Retinal pigment epithelial cell (primary cell): ENCODE data around the gene SEMA4G.

Experiments
- DNase-seq: peaks from one replicate; pipeline ENCODE4 v3.0.0-alpha.2; 2010; ENCODE audit warnings: low read depth
- H3K4me3 ChIP-seq: 2 replicates; pipeline ENCODE4 v1.5.1; 2011; ENCODE audit warnings: mild to moderate bottlenecking, low read length, control low read depth, moderate library complexity
- TF ChIP-seq, protein P1 (sequence below): conservative IDR thresholded peaks from 2 replicates; pipeline ENCODE4 v1.5.1; 2011; ENCODE audit warnings: low read depth, low read length, control low read depth, inconsistent platforms

SEMA4G gene

DNA sequence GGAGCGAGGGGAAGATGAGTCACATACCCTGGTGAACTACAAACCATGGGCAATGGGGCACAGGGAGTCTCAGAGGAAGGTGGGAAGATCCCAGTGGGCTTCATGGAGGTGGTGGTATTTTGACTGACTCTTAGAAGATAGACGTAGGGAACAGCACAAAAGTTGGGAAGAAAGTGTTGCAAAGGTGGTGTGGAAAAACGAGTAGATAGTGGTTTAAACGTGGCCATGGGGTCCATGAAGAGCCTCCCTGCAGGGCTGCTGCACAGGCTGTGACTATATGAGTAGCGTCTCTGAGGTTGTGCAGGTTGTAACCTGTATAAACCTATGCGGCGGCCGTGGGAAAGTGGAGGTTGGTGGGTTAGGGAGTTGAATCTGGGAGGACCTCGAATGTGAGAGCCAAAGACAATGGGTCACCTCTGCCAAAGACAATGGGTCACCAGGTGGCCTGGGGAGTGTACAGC, 44.1 kb downstream of the SEMA4G start:
- TF ChIP-seq, protein P1, sequence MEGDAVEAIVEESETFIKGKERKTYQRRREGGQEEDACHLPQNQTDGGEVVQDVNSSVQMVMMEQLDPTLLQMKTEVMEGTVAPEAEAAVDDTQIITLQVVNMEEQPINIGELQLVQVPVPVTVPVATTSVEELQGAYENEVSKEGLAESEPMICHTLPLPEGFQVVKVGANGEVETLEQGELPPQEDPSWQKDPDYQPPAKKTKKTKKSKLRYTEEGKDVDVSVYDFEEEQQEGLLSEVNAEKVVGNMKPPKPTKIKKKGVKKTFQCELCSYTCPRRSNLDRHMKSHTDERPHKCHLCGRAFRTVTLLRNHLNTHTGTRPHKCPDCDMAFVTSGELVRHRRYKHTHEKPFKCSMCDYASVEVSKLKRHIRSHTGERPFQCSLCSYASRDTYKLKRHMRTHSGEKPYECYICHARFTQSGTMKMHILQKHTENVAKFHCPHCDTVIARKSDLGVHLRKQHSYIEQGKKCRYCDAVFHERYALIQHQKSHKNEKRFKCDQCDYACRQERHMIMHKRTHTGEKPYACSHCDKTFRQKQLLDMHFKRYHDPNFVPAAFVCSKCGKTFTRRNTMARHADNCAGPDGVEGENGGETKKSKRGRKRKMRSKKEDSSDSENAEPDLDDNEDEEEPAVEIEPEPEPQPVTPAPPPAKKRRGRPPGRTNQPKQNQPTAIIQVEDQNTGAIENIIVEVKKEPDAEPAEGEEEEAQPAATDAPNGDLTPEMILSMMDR = no peak
- DNase-seq = no peak
- no peak overlapping the region for H3K4me3 ChIP-seq

DNA sequence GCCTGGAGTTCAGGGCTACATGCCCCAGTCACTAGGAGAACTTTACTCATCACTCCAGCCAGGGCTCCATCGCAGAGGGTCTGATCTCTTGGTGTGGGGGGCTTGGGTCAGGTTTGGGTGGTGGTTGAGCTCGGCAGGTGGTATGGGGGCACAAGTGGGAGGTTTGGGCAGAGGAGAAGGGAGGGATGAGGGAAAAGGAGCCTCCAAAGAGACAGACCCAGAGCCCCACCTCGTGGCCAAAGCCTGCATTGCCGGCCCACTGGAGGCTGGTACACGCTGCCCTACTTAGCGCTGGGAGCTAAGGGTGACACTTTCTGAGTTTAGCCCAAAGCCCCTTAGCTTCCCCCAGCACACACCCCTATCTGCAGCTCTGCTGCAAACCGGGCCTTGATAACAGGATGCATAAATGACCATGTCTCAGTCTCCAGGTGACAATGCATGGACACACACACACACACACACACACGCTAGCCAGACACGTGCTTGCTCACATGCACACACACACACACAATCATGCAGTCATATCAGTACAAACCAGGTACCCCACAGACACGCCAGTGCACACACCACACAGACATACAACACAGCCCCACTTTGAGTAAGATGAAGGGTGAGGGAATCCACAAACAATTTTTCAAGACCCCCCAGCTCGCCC, 45.1 kb downstream of the SEMA4G start:
- H3K4me3 ChIP-seq = no peak overlapping the region
- DNase-seq = no peak
- TF ChIP-seq, protein P1 = peak; percentile 98

DNA sequence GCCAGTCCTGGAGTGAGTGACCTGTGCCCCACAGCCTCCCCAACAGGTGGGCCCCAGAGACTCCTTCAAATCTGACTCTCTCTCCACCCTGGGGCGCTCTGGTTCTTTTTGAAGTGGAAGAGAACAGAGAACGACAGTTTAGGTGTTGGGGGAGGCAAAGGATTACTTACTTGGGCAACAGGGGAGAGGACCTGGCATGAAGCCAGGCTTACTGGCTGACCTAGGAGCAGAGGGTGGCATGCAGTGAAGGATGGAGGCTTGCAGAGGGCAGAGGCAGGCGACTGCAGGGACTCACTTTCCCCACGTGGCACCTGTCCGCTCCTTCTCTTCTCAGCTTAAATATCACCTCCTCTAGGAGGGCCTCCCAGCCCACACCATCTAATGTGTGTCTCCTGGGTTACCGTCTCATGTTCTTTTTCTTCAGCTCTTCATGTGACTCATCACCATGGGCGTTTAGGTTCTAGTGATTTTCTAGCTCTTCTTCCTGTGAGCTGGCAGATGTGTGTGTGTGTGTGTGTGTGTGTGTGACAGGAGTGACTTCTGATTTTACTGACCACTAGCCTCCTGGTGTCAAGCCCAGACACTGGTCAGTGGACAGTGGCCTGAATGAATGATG, 45.8 kb downstream of the SEMA4G start:
- TF ChIP-seq, protein P1 = no peak
- no peak overlapping the region for H3K4me3 ChIP-seq
- no peak for DNase-seq

DNA sequence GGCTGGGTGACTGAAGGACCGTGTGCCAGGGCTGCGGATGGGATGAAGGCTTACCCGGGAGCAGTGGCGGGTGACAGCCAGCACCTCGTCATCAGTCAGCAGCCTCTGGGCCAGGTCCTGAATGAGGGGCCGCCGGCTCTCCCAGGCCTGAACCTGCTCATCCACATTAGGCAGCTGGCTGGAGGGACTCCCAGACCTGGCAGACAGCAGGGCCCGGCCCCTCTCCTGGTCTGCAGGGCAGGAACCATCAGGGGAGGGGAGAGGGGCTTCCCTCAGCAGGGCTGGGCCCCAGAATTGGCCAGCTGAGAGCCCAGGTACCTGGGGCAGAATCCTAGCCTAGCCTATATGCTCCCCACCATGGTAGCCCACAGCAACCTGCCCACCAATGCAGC, 46.3 kb downstream of the SEMA4G start:
- no peak overlapping the region for H3K4me3 ChIP-seq
- DNase-seq = no peak
- TF ChIP-seq, protein P1 = no peak

DNA sequence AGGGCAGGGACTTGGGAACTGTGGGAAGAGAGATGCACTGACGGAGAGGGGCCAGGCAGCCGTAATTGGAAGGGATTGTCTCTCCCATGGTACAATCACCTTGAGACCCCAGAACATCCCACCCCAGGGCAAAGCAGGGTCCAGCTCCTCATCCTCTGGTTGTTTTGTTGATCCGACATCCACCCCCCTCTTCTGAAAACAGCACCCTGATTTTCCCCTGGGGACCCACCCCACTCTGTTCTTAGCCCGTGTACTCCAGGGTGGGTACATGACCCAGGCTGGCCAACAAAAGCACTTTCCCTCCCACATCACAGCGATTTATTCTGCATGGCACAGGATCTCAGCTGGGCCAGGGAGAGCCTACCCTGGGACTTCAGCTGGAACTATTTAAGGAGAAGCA, 47.5 kb downstream of the SEMA4G start:
- TF ChIP-seq, protein P1 = no peak
- no peak overlapping the region for H3K4me3 ChIP-seq
- no peak for DNase-seq

DNA sequence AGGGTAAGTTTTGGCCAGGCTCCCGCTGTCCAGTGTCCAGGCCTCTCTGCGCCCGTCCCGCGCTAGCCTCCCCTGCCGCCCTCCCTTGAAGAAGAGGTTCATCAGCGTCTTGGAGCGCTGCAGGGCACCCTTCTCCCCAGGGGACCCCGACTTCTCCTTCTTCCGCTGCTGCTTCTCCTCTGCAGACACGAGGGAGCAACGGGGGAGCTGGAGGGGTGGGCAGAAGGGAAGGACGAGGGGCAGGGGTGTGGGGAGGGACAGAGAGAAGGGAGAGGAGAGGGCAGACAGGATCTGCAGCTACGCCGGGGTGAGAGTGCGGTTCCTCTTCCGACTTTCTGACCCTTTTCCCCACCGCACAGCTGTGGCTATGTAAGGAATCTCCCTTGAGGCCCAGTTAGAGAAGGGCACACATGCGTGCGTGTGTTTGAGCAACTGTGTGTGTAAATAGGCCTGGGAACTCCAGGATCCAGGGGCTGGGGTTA, 48.9 kb downstream of the SEMA4G start:
- no peak overlapping the region for H3K4me3 ChIP-seq
- DNase-seq = no peak
- TF ChIP-seq, protein P1 = no peak
